Activated naive CD8-positive, alpha-beta T cell (primary cell): ENCODE measurements around the gene DDX6.
"Not testable (repeated sequence)": the region's sequence is repeated elsewhere in the genome, so short reads cannot be mapped to it uniquely, and the experiment has no call there.

Experiments used
- H3K27ac Mint-ChIP-seq: one replicate; pipeline ENCODE4 v1.8.0; 2021; ENCODE audit warnings: mixed read lengths
- H3K27me3 Mint-ChIP-seq: one replicate; pipeline ENCODE4 v1.8.0; 2021; ENCODE audit warnings: mixed read lengths
- H3K36me3 Mint-ChIP-seq: one replicate; pipeline ENCODE4 v1.8.0; 2021; ENCODE audit warnings: mixed read lengths
- H3K4me1 Mint-ChIP-seq: one replicate; pipeline ENCODE4 v1.8.0; 2021; ENCODE audit warnings: low read depth, mixed read lengths
- H3K4me3 Mint-ChIP-seq: one replicate; pipeline ENCODE4 v1.8.0; 2021; ENCODE audit warnings: mild to moderate bottlenecking, mixed read lengths
- H3K9me3 Mint-ChIP-seq: one replicate; pipeline ENCODE4 v1.8.0; 2021; ENCODE audit warnings: low read depth, mixed read lengths

DDX6 gene

DNA sequence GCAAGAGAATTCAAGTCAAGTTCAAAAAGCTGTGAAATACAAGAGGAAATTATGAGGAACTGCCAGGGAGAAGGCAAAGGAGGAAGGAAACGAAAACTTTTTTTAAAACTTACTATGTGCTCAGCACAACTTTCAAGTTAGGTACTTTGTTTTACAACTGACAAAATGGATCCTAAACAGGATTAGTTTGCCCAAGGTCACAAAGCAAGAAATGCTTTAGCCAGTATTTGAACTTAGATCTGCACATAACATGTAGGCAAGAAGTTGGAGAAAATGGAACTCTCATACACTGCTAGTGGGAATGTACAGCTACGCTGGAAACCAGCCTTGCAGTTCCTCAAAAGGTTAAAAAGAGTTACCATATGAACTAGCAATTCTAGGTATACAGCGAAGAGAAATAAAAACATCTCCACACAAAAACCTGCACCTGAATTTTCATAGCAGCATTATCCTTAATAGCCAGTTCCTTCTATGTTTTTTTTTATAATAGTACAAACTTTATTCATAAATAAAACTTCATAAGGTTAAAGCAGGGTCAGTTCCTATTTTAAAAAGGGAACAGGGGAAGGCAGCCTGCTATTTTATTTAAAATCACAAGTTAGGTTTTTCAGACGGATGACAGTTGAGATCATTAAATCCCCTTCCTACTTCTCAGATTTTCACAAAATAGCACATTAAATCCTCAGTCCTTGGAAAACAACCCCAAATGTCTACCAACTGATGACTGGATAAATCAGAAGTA is 19.2 kb downstream of the DDX6 start:
- Mint-ChIP-seq H3K4me3 (peak overlapping the region; percentile 65), H3K27ac (peak overlapping the region; percentile 93), H3K4me1 (peaks cover 85% of the 10 kb centered on the region), H3K27me3 (no peaks in the 10 kb centered on the region), H3K36me3 (peaks cover 8% of the 10 kb centered on the region), H3K9me3 (no peaks in the 10 kb centered on the region)

DNA sequence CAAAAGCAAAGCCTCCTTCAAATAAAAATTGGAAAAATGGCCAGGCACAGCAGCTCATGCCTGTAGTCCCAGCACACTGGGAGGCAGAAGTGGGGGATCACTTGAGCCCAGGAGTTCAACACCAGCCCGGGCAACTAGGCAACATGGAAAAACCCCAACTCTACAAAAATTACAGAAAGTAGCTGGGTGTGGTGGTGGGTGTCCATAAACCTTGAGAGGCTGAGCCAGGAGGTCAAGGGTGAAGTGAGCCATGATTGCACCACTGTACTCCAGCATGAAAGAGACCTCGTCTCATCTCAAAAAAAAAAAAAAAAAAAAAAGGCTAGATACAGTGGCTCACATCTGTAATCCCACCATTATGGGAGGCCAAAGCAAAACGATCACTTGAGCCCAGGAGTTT is 22.3 kb downstream of the DDX6 start:
- peaks cover 70% of the 10 kb centered on the region for H3K4me1 Mint-ChIP-seq
- H3K27ac Mint-ChIP-seq = peak overlapping the region; percentile 68
- H3K27me3 Mint-ChIP-seq = no peaks in the 10 kb centered on the region
- H3K9me3 Mint-ChIP-seq = no peaks in the 10 kb centered on the region
- peaks cover 6% of the 10 kb centered on the region for H3K36me3 Mint-ChIP-seq
- peak overlapping the region; percentile 1 for H3K4me3 Mint-ChIP-seq

DNA sequence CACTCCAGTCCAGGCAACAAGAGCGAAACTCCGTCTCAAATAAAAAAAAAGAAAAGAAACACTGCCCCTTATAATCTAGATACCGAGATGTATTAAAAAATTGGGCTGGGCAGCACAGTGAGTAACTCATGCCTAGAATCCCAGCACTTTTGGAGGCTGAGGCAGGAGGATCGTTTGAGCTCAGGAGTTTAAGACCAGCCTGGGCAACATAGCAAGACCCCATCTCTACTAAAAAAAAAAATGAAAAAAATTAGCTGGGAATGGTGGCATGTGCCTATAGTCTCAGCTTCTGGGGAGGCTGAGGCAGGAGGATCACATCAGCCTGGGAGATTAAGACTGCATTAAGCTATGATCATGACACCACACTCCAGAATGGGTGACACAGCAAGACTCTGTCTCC is 24.9 kb downstream of the DDX6 start:
- Mint-ChIP-seq H3K27ac (peak overlapping the region; percentile 34), H3K36me3 (peaks cover 2% of the 10 kb centered on the region)

DNA sequence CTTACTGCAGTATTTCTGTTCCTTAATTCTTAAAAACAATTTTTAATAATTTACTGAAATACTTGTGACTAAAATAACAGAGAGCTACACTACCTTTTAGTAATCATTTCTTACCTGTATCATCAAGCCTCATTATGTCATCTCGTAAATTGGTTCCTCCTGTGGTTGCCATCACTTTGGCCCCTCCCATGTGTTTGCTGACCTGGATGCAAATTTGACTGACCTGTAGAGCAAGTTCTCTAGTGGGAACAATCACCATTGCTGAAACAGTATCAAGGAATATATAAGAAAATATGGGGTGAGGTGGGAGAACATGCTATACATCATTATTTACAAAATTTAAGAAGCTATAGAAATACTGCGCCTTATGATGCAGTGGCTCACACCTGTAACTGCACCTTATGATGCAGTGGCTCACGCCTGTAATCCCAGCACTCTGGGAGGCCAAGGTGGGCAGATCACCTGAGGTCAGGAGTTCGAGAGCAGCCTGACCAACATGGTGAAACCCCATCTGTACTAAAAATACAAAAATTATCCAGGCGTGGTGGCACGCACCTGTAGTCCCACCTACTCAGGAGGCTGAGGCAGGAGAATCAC is 25.8 kb downstream of the DDX6 start:
- not testable (repeated sequence) for H3K27me3 Mint-ChIP-seq, H3K36me3 Mint-ChIP-seq

More for the DNA sequence above, 24.9 kb downstream of the DDX6 start:
- H3K4me1 Mint-ChIP-seq = peaks cover 54% of the 10 kb centered on the region
- no peaks in the 10 kb centered on the region for H3K27me3 Mint-ChIP-seq
- no peaks in the 10 kb centered on the region for H3K9me3 Mint-ChIP-seq
- H3K4me3 Mint-ChIP-seq = no peak overlapping the region

DNA sequence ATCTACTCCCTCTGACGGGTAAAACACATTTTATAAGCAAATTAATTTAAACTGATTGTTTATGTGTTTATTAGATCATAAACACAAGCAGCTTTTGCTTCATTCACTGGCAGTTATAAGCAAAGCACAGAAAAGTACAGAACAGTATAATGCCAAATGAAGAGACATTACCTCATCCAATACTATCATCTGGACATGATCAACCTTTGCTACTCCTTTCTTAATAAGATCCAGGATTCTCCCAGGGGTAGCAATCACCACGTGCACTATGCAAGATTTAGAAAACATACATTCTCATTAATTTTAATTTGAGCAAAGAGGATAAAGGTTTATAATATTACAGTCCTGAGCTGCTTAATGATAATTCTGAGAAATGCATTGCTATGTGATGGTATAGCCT is 27.9 kb downstream of the DDX6 start:
- no peaks in the 10 kb centered on the region for H3K27me3 Mint-ChIP-seq
- peak overlapping the region; percentile 83 for H3K27ac Mint-ChIP-seq
- H3K4me1 Mint-ChIP-seq = peaks cover 27% of the 10 kb centered on the region
- H3K9me3 Mint-ChIP-seq = no peaks in the 10 kb centered on the region
- H3K36me3 Mint-ChIP-seq = no peaks in the 10 kb centered on the region
- no peak overlapping the region for H3K4me3 Mint-ChIP-seq

More for the DNA sequence above, 25.8 kb downstream of the DDX6 start:
- H3K4me3 Mint-ChIP-seq, H3K9me3 Mint-ChIP-seq: not testable (repeated sequence)
- Mint-ChIP-seq H3K27ac (peak overlapping the region; percentile 69), H3K4me1 (peaks cover 45% of the 10 kb centered on the region)

DNA sequence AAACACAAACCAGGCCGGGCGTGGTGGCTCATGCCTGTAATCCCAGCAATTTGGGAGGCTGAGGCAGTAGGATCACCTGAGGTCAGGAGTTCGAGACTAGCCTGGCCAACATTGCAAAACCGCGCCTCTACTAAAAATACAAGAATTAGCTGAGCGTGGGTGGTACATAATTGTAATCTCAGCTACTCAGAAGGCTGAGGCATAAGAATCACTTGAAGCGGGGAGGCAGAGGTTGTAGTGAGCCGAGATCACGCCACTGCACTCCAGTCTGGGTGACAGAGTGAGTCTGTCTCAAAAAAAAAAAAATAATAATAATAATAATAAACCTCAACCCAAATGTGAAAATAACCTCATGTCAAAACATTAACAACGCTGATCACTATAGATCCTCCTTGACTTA is 29.0 kb downstream of the DDX6 start:
- Mint-ChIP-seq H3K4me1 (peaks cover 23% of the 10 kb centered on the region), H3K27ac (peak overlapping the region; percentile 83)

DNA sequence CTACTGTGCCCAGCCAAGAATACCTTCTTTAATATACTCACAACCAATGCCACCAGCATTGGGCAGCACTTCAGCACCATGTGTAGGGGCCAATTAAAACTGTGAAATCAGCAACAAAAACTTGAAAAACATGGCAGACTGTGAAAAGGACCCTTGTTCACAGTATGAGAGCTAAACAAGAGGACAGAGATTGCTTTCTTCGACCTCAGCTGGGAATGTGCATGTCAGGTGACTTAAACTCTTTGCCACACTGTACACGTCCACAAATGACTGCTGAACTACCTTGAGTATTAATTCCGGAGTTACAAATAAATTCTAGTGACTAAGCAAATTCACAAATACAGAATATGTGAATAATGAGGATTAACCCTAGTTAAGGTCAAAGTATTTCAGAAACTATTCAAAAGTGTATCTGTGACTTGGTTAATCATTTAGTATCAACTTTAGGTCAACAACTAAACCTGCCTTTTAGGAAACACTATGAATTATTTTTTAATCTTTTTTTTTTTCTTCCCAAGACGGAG is 33.0 kb downstream of the DDX6 start:
- Mint-ChIP-seq H3K4me1 (peaks cover 7% of the 10 kb centered on the region), H3K27me3 (no peaks in the 10 kb centered on the region), H3K36me3 (peaks cover 6% of the 10 kb centered on the region), H3K9me3 (no peaks in the 10 kb centered on the region), H3K4me3 (no peak overlapping the region), H3K27ac (peak overlapping the region; percentile 85)

More for the DNA sequence above, 29.0 kb downstream of the DDX6 start:
- not testable (repeated sequence) for H3K4me3 Mint-ChIP-seq, H3K36me3 Mint-ChIP-seq, H3K27me3 Mint-ChIP-seq, H3K9me3 Mint-ChIP-seq

DNA sequence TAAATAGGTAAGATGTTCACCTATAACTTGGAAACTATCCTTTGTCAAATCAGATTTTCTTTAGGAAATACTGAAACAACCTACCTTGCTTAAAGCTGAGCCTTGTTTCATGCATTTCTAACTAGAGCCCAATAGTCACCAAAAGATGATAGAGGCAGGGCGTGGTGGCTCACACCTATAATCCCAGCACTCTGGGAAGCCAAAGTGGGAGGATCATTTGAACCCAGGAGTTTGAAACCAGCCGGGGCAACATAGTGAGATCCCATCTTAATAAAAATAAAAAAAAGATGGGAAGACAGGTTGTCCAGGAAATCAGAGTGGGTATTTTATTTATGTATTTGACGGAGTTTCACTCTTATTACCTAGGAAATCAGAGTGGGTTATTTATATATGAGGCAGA is 38.3 kb downstream of the DDX6 start:
- no peaks in the 10 kb centered on the region for H3K27me3 Mint-ChIP-seq
- peaks cover 19% of the 10 kb centered on the region for H3K4me1 Mint-ChIP-seq
- peaks cover 6% of the 10 kb centered on the region for H3K36me3 Mint-ChIP-seq
- no peak overlapping the region for H3K4me3 Mint-ChIP-seq
- no peaks in the 10 kb centered on the region for H3K9me3 Mint-ChIP-seq
- no peak overlapping the region for H3K27ac Mint-ChIP-seq

DNA sequence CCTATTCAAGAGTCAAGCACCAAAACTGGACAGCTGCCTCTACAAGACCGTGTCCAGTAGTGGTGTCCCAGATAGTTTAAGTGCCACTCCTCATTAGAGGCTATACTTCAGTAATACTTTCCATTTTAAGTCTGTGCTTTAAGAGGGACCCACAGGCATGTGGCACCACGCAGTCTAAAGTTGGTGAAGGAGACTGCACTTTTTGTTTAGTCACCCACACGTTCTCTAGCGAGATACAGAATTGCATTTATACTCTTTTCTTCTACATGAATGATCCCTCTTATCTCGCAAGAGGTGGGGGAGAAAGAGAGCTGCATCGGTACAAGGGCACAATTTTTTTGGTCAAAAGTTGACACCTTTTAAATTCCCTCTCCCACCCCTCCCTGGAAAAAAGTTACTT is 41.5 kb downstream of the DDX6 start:
- Mint-ChIP-seq H3K4me3 (no peak overlapping the region), H3K27ac (peak overlapping the region; percentile 69), H3K9me3 (no peaks in the 10 kb centered on the region), H3K4me1 (peaks cover 22% of the 10 kb centered on the region), H3K27me3 (no peaks in the 10 kb centered on the region), H3K36me3 (peaks cover 6% of the 10 kb centered on the region)

DNA sequence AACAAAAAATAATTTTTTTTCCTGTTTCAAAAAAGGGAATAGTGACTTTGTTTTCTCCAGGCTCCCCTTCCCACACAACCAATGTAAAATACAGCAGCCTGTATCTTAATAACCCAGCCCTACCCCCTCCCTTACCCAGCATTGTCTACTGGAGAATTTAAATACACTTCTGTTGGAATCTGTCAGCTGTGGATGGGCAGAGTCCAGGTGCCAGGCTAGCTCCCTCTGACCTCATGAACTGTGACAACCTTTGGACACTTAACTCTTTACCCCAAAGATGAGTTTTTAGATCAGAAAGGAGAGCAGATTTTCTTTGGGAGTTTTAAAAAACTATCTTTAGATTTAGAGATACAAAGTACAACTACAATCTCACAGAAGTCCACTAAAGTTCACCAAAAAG is 42.9 kb downstream of the DDX6 start:
- H3K27me3 Mint-ChIP-seq = no peaks in the 10 kb centered on the region
- H3K9me3 Mint-ChIP-seq = no peaks in the 10 kb centered on the region
- H3K4me1 Mint-ChIP-seq = peaks cover 22% of the 10 kb centered on the region
- H3K27ac Mint-ChIP-seq = peak overlapping the region; percentile 64
- H3K36me3 Mint-ChIP-seq = peaks cover 5% of the 10 kb centered on the region
- no peak overlapping the region for H3K4me3 Mint-ChIP-seq

DNA sequence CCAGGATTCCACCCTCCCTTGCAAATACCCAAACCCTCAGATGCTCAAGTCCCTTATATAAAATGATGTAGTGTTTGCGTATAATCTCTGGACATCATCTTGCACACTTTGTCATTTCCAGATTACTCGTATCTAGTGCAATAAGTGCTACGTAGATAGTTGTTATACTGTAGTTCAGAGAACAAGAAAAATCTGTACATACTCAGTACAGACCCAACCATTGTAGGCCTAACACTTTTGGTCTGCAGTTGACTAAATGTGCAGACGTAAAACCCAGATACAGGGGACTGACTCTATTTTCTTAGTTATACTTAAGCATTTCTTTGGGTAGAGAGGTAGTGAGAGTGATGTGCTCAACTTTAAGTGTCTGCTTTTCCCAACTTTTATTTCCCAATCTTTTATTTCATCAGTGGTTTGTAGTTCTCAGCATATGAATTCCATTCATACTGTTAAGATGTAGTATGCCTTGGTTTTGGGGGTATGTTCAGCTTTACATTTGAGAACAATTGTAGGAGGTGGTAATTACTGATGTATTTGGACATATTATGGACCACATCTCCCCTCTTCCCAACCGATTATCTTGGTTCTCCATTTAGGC is 43.9 kb downstream of the DDX6 start:
- Mint-ChIP-seq H3K36me3 (peaks cover 5% of the 10 kb centered on the region), H3K4me1 (peaks cover 21% of the 10 kb centered on the region), H3K9me3 (no peaks in the 10 kb centered on the region), H3K27ac (no peak overlapping the region), H3K4me3 (no peak overlapping the region), H3K27me3 (no peaks in the 10 kb centered on the region)

DNA sequence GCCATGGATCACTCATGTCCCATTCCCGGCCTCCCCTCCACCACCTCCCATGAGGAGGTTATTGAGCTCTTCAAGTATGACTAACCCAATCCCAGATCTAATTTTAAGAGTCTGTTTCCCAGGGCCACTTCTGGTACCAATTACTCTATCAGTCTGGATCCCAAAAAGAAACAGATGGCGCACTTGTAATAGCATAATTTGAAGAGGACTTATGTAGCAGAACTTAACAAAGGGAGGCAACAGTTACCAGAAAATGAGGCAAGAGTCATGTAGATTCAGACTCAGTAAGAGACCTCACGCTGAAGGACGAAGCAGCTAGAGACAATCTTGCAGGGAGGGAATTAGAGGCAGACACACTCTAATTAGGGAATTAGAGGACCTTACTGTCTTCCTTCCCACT is 46.9 kb downstream of the DDX6 start:
- no peak overlapping the region for H3K4me3 Mint-ChIP-seq
- H3K27ac Mint-ChIP-seq = no peak overlapping the region
- H3K36me3 Mint-ChIP-seq = no peaks in the 10 kb centered on the region
- no peaks in the 10 kb centered on the region for H3K27me3 Mint-ChIP-seq
- peaks cover 7% of the 10 kb centered on the region for H3K4me1 Mint-ChIP-seq
- no peaks in the 10 kb centered on the region for H3K9me3 Mint-ChIP-seq

DNA sequence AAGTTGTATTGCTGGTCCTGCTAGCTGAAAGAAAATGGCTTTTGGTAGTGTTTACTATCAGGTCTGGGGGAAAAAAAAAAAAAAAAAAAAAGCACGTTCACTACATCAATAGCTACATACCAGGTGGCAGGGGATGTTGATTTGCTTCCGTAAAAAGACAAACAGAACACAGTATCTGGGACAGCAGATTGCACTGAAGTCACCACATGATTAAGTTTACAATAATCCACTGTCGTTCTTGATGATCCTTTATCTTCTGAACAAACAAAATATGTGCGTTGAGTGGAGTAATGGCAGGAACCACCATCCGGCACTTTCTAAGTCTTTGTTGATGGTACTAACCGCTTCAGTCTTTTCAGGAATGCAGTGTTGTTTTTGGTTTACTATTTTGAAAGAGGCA is 48.7 kb downstream of the DDX6 start:
- no peak overlapping the region for H3K27ac Mint-ChIP-seq
- no peaks in the 10 kb centered on the region for H3K27me3 Mint-ChIP-seq
- no peaks in the 10 kb centered on the region for H3K9me3 Mint-ChIP-seq
- H3K36me3 Mint-ChIP-seq = no peaks in the 10 kb centered on the region
- H3K4me1 Mint-ChIP-seq = peaks cover 3% of the 10 kb centered on the region
- H3K4me3 Mint-ChIP-seq = no peak overlapping the region

DNA sequence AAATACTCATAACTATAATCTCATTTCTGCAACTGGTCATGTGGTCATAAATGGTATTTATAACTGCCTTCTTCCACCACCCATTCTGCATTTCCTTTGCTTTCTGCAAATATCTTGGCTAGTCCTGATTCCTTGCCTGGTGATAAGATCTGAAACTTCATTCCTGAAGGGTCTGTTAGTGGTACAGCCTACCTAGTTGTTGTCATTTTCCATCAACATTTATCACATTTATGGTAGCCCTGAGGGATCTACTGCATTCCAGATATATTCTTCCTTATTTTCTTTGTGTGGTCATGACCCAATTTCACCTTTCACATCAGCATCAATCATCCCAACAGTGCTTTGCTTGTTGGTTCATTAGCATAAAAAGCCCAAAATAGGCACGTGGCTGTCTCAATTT is 50.1 kb downstream of the DDX6 start:
- Mint-ChIP-seq H3K36me3 (no peaks in the 10 kb centered on the region), H3K4me1 (peaks cover 2% of the 10 kb centered on the region), H3K4me3 (no peak overlapping the region), H3K27ac (no peak overlapping the region), H3K9me3 (no peaks in the 10 kb centered on the region), H3K27me3 (no peaks in the 10 kb centered on the region)

DNA sequence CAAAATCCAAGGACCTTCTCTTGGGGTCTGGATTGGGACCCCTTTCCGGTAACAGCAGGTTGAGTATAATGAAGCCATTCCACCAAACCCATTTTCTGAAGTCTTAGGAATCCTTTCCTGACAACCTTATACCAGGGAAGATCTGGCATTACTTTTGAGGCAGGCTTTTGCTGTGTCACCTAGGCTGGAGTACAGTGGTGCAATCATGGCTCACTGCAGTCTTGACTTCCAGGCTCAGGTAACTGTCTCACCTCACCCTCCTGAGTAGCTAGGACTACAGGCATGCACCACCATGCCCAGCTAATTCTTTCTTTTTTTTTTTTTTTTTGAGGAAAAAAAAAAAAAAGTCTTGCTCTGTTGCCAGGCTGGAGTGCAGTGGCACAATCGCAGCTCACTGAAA is 55.8 kb downstream of the DDX6 start:
- Mint-ChIP-seq H3K9me3 (no peaks in the 10 kb centered on the region), H3K4me1 (no peaks in the 10 kb centered on the region), H3K36me3 (no peaks in the 10 kb centered on the region), H3K4me3 (no peak overlapping the region), H3K27me3 (peaks cover 1% of the 10 kb centered on the region), H3K27ac (no peak overlapping the region)
